ENCODE measurements around the gene LRRC8D. TPM values are rescaled to one million over a fixed set of nuclear protein-coding genes. Genes with fewer than 3 reads are reported as not detected.

LRRC8D gene
- total RNA-seq, 4 donors from 2014 or later: 6.9 to 13.2 (median 8.8) TPM

- no peak for TF ChIP-seq CTCF (IDR thresholded peaks at IDR 0.05)
- ATAC-seq (ENCODE audit: low FRiP score): no peak
- no peak for DNase-seq (ENCODE audit: low spot score)
These were observed 75.5 kb downstream of the LRRC8D start for GRCh38 chr1:89896105-89896942.

- DNase-seq (ENCODE audit: low spot score): no peak
- ATAC-seq (ENCODE audit: low FRiP score): no peak
- no peak for TF ChIP-seq CTCF (IDR thresholded peaks at IDR 0.05)
These were observed 76.7 kb downstream of the LRRC8D start for GRCh38 chr1:89897347-89898133.

- ATAC-seq (ENCODE audit: low FRiP score) (no peak), DNase-seq (ENCODE audit: low spot score) (no peak)
- TF ChIP-seq CTCF (IDR thresholded peaks at IDR 0.05): no peak
These were observed 77.3 kb downstream of the LRRC8D start for GRCh38 chr1:89898150-89898549.

- DNase-seq (ENCODE audit: low spot score) (no peak), ATAC-seq (ENCODE audit: low FRiP score) (no peak)
- TF ChIP-seq CTCF (IDR thresholded peaks at IDR 0.05): no peak
These were observed 78.1 kb downstream of the LRRC8D start for GRCh38 chr1:89898695-89899470.

GRCh38 chr1:89900323-89900722, 79.5 kb downstream of the LRRC8D start:
- ATAC-seq (ENCODE audit: low FRiP score): no peak
- no peak for TF ChIP-seq CTCF (IDR thresholded peaks at IDR 0.05)
- DNase-seq (ENCODE audit: low spot score): no peak

GRCh38 chr1:89900791-89901708, 80.2 kb downstream of the LRRC8D start:
- no peak for ATAC-seq (ENCODE audit: low FRiP score)
- TF ChIP-seq CTCF (IDR thresholded peaks at IDR 0.05): no peak

More at GRCh38 chr1:89900791-89901708, 80.2 kb downstream of the LRRC8D start:
- no peak for DNase-seq (ENCODE audit: low spot score)
